ENCODE results near the gene NKAIN2. TPM values are rescaled to one million over a fixed set of nuclear protein-coding genes. Genes with fewer than 3 reads are reported as not detected.
"Not testable (repeated sequence)": the region's sequence is repeated elsewhere in the genome, so short reads cannot be mapped to it uniquely, and the experiment has no call there.

NKAIN2 gene
- total and polyA plus RNA-seq, 8 donors: 9.5 to 23.4 (median 18.9) TPM; not detected in 2

DNA sequence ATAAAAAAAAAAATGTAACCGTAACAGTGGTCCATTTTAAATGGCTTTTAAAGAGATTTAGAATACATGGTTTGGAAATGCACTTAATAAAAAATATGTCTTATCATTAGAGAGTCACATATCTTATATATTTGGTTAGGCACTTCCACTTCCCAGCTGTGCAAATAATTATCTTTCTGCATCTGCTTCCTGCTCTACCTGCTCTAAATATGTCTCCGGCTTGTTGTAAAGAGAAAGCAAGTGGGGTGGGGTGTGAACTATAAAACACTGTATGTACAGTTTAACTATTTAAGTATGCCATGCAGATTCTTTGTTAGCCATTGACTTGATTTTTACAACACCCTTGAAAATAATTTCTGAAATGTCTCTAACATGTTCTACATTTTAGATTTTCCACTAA lies 106.3 kb downstream of the NKAIN2 start:
- Histone ChIP-seq H3K27me3 (no peaks in the 10 kb centered on the region), H3K36me3 (no peaks in the 10 kb centered on the region), H3K9me3 (no peaks in the 10 kb centered on the region), H3K4me3 (no peak overlapping the region), H3K27ac (no peak overlapping the region), H3K4me1 (no peaks in the 10 kb centered on the region)
- intact Hi-C loops (cut with DNase I): no loop called here
- TF ChIP-seq, protein P1, sequence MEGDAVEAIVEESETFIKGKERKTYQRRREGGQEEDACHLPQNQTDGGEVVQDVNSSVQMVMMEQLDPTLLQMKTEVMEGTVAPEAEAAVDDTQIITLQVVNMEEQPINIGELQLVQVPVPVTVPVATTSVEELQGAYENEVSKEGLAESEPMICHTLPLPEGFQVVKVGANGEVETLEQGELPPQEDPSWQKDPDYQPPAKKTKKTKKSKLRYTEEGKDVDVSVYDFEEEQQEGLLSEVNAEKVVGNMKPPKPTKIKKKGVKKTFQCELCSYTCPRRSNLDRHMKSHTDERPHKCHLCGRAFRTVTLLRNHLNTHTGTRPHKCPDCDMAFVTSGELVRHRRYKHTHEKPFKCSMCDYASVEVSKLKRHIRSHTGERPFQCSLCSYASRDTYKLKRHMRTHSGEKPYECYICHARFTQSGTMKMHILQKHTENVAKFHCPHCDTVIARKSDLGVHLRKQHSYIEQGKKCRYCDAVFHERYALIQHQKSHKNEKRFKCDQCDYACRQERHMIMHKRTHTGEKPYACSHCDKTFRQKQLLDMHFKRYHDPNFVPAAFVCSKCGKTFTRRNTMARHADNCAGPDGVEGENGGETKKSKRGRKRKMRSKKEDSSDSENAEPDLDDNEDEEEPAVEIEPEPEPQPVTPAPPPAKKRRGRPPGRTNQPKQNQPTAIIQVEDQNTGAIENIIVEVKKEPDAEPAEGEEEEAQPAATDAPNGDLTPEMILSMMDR (IDR thresholded peaks at IDR 0.05): no peak
- ATAC-seq: no peak
- DNase-seq: peak in 1 of 4 donors; percentile 1

DNA sequence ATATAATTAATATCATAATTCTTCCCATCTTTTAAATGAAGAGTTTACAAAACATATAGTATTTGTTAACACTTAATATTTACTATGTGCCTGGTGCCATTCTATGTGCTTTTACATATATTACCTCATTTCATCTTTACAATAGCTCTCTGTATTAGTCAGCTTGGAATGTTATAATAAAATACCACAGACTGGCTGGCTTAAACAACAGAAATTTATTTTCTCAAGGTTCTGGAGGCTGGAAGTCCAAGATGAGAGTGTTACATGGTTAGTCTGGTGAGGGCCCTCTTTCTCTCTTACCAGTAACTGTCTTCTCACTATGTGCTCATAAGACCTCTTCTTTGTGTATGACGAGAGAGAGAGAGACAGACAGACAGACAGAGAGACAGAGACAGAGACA lies 110.2 kb downstream of the NKAIN2 start:
- H3K9me3 ChIP-seq: no peaks in the 10 kb centered on the region
- H3K4me3 ChIP-seq: no peak overlapping the region
- no peaks in the 10 kb centered on the region for H3K4me1 ChIP-seq
- H3K27me3 ChIP-seq: no peaks in the 10 kb centered on the region
- TF ChIP-seq, protein P1 (IDR thresholded peaks at IDR 0.05): no peak
- intact Hi-C loops (cut with DNase I): no loop called here
- H3K27ac ChIP-seq: no peak overlapping the region
- no peaks in the 10 kb centered on the region for H3K36me3 ChIP-seq
- no peak for DNase-seq
- no peak for ATAC-seq

DNA sequence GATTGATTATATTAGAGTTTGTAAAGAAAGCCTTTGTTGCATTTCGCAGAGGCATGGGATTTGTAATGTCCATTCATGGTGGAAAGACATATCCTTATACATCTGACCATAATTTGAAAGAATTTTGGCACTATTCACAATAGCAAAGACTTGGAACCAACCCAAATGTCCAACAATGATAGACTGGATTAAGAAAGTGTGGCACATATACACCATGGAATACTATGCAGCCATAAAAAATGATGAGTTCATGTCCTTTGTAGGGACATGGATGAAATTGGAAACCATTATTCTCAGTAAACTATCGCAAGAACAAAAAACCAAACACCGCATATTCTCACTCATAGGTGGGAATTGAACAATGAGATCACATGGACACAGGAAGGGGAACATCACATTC lies 119.7 kb downstream of the NKAIN2 start:
- H3K4me3 ChIP-seq; H3K4me1 ChIP-seq; H3K27ac ChIP-seq; DNase-seq; H3K9me3 ChIP-seq; intact Hi-C loops (cut with DNase I); H3K36me3 ChIP-seq; H3K27me3 ChIP-seq; ATAC-seq: not testable (repeated sequence)

DNA sequence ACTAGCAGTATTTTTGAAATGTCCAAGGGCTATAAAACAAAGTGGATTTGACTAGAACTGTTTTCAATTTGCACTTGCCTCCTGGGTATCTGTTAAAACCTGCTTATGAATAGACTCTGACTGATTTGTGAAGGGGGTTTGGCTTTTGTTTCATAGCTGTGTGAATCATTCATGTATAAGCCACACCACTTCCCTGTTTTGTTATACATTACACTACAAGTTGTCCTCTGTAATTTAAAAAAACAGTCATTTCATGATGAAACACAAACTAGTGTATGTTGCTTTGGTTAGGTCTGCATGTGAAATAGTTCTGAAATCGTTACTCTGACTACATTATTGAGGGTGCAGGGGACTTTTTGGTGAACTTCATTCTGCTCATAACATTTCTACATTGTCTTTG lies 121.7 kb downstream of the NKAIN2 start:
- H3K36me3 ChIP-seq: no peaks in the 10 kb centered on the region
- H3K4me1 ChIP-seq: no peaks in the 10 kb centered on the region
- no peak for DNase-seq
- intact Hi-C loops (cut with DNase I): no loop called here
- no peak for ATAC-seq
- no peaks in the 10 kb centered on the region for H3K27me3 ChIP-seq
- no peaks in the 10 kb centered on the region for H3K9me3 ChIP-seq
- H3K4me3 ChIP-seq: no peak overlapping the region
- no peak overlapping the region for H3K27ac ChIP-seq
- TF ChIP-seq, protein P1 (IDR thresholded peaks at IDR 0.05): no peak

DNA sequence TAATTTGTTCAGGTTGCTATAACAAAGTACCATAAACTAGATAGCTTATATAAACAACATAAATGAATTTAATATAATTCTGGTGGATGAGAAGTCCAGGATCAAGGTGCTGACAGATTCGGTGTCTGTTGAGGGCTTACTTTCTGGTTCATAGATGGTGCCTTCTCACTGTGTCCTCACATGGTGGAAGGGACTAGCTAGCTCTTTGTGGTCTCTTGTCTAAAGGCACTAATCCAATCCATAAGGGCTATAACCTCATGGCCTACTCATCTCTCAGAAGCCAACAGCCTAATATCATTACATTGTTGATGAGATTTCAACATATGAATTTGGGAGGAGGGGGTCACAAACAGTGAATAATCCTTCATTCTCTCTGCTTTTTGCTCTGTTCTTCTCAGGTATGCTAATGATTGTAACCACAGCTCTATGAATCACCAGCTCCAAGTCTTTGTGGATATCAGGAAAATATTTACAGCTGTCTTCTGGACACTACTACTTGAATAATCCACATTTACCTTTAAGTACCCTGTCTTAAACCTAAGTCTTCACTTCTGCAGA lies 122.3 kb downstream of the NKAIN2 start:
- no peak for ATAC-seq
- H3K36me3 ChIP-seq: no peaks in the 10 kb centered on the region
- H3K4me3 ChIP-seq: no peak overlapping the region
- no peaks in the 10 kb centered on the region for H3K27me3 ChIP-seq
- H3K4me1 ChIP-seq: no peaks in the 10 kb centered on the region
- intact Hi-C loops (cut with DNase I): no loop called here
- no peak for DNase-seq
- no peaks in the 10 kb centered on the region for H3K9me3 ChIP-seq
- TF ChIP-seq, protein P1 (IDR thresholded peaks at IDR 0.05): no peak
- H3K27ac ChIP-seq: no peak overlapping the region

DNA sequence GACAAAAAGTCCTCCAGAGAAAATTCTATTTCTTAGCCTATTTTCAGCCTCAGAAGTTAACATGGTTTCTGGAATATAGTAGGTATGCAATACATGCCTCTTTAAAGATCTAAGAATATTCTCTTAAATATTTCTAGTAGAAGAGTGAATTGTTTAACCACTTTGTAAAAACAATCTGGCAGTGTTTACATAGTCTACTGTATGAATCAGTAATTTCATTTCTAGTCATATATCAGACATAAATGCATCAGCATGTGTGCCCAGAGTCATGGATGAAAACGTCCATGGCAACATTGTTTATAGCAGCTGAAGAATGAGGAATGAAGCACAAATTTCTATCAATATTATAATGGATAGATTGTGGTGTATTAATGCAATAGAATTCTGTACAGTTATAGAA lies 124.9 kb downstream of the NKAIN2 start:
- no peak for ATAC-seq
- TF ChIP-seq, protein P1 (IDR thresholded peaks at IDR 0.05): no peak
- H3K27me3 ChIP-seq: no peaks in the 10 kb centered on the region

More for the DNA sequence above, 124.9 kb downstream of the NKAIN2 start:
- no peaks in the 10 kb centered on the region for H3K36me3 ChIP-seq
- H3K27ac ChIP-seq: no peak overlapping the region
- no peak overlapping the region for H3K4me3 ChIP-seq
- DNase-seq: no peak
- no peaks in the 10 kb centered on the region for H3K9me3 ChIP-seq
- H3K4me1 ChIP-seq: no peaks in the 10 kb centered on the region
- intact Hi-C loops (cut with DNase I): no loop called here
